ENCODE measurements around the gene BRWD1.

The BRWD1 gene

GRCh38 chr21:39193380-39193779, 120.1 kb downstream of the BRWD1 start:
- H3K4me2 ChIP-seq (ENCODE audit: low read depth, low read length, poor library complexity, severe bottlenecking), result no peak overlapping the region
- no peaks in the 10 kb centered on the region; the same call in 1 of the 2 replicates for H3K79me2 ChIP-seq (ENCODE audit: insufficient read depth, low read length)
- H3K27me3 ChIP-seq (ENCODE audit: low read length), result no peaks in the 10 kb centered on the region
- no peak overlapping the region for H3K9ac ChIP-seq (ENCODE audit: low read length)
- H2AFZ ChIP-seq (ENCODE audit: low read depth, low read length, severe bottlenecking), result no peak overlapping the region
- no peak overlapping the region for H3K27ac ChIP-seq (ENCODE audit: low read depth, low read length)
- H3K9me3 ChIP-seq (ENCODE audit: insufficient read depth, low read length), result no peaks in the 10 kb centered on the region
- H3K9me2 ChIP-seq (replicated peaks; ENCODE audit: insufficient read depth, low read length), result no peaks in the 10 kb centered on the region
- no peak overlapping the region for H3K4me3 ChIP-seq (ENCODE audit: insufficient read depth, low read length, poor library complexity, severe bottlenecking)
- H3F3A ChIP-seq (ENCODE audit: insufficient read depth), result peaks cover 35% of the 10 kb centered on the region
- H4K20me1 ChIP-seq (ENCODE audit: low read depth, low read length), result peaks cover 3% of the 10 kb centered on the region; the same call in 1 of the 2 replicates
- H3K36me3 ChIP-seq (ENCODE audit: low read length), result peaks cover 44% of the 10 kb centered on the region
- TF ChIP-seq EZH2phosphoT487 (conservative IDR thresholded peaks at IDR 0.05; ENCODE audit: low read length), result no peak
- no peak for TF ChIP-seq CTCF (IDR thresholded peaks at IDR 0.05; ENCODE audit: insufficient read depth, low read length, poor library complexity, severe bottlenecking)

GRCh38 chr21:39189857-39190604, 123.4 kb downstream of the BRWD1 start:
- H3K9me3 ChIP-seq (ENCODE audit: insufficient read depth, low read length), result no peaks in the 10 kb centered on the region
- peaks cover 22% of the 10 kb centered on the region; the same call in 1 of the 2 replicates for H3K36me3 ChIP-seq (ENCODE audit: low read length)
- no peaks in the 10 kb centered on the region for H3K9me2 ChIP-seq (replicated peaks; ENCODE audit: insufficient read depth, low read length)
- H3K27ac ChIP-seq (ENCODE audit: low read depth, low read length), result no peak overlapping the region
- H3F3A ChIP-seq (ENCODE audit: insufficient read depth), result peaks cover 68% of the 10 kb centered on the region
- H3K9ac ChIP-seq (ENCODE audit: low read length), result no peak overlapping the region
- no peak overlapping the region for H3K4me2 ChIP-seq (ENCODE audit: low read depth, low read length, poor library complexity, severe bottlenecking)
- H3K27me3 ChIP-seq (ENCODE audit: low read length), result no peaks in the 10 kb centered on the region
- no peak overlapping the region for H2AFZ ChIP-seq (ENCODE audit: low read depth, low read length, severe bottlenecking)
- TF ChIP-seq EZH2phosphoT487 (conservative IDR thresholded peaks at IDR 0.05; ENCODE audit: low read length), result no peak
- TF ChIP-seq CTCF (IDR thresholded peaks at IDR 0.05; ENCODE audit: insufficient read depth, low read length, poor library complexity, severe bottlenecking), result no peak
- H3K4me3 ChIP-seq (ENCODE audit: insufficient read depth, low read length, poor library complexity, severe bottlenecking), result no peak overlapping the region
- H4K20me1 ChIP-seq (ENCODE audit: low read depth, low read length), result no peaks in the 10 kb centered on the region
- no peaks in the 10 kb centered on the region; the same call in 1 of the 2 replicates for H3K79me2 ChIP-seq (ENCODE audit: insufficient read depth, low read length)

GRCh38 chr21:39188521-39189139, 124.8 kb downstream of the BRWD1 start:
- no peaks in the 10 kb centered on the region for H3K9me2 ChIP-seq (replicated peaks; ENCODE audit: insufficient read depth, low read length)
- no peaks in the 10 kb centered on the region for H4K20me1 ChIP-seq (ENCODE audit: low read depth, low read length)
- no peaks in the 10 kb centered on the region for H3K79me2 ChIP-seq (ENCODE audit: insufficient read depth, low read length)
- H3K9ac ChIP-seq (ENCODE audit: low read length), result no peak overlapping the region
- TF ChIP-seq CTCF (IDR thresholded peaks at IDR 0.05; ENCODE audit: insufficient read depth, low read length, poor library complexity, severe bottlenecking), result no peak
- no peak for TF ChIP-seq EZH2phosphoT487 (conservative IDR thresholded peaks at IDR 0.05; ENCODE audit: low read length)
- peaks cover 9% of the 10 kb centered on the region; the same call in 1 of the 2 replicates for H3K36me3 ChIP-seq (ENCODE audit: low read length)
- no peak overlapping the region for H2AFZ ChIP-seq (ENCODE audit: low read depth, low read length, severe bottlenecking)
- H3K9me3 ChIP-seq (ENCODE audit: insufficient read depth, low read length), result no peaks in the 10 kb centered on the region
- H3K27me3 ChIP-seq (ENCODE audit: low read length), result no peaks in the 10 kb centered on the region
- H3F3A ChIP-seq (ENCODE audit: insufficient read depth), result peaks cover 80% of the 10 kb centered on the region
- H3K4me3 ChIP-seq (ENCODE audit: insufficient read depth, low read length, poor library complexity, severe bottlenecking), result no peak overlapping the region
- H3K27ac ChIP-seq (ENCODE audit: low read depth, low read length), result peak overlapping the region; percentile 1; the same call in 1 of the 2 replicates
- H3K4me2 ChIP-seq (ENCODE audit: low read depth, low read length, poor library complexity, severe bottlenecking), result no peak overlapping the region
